GM18526 (cell line): ENCODE data around the gene STOML1.
A peak's percentile ranks its signal among the peaks of the same experiment; 100 is the strongest.

Experiments used
- POLR2A ChIP-seq: IDR thresholded peaks from 3 replicates; pipeline ENCODE4 v1.6.1; 2011; ENCODE audit not compliant: insufficient read length; ENCODE audit errors: extremely low read depth

STOML1 gene

DNA sequence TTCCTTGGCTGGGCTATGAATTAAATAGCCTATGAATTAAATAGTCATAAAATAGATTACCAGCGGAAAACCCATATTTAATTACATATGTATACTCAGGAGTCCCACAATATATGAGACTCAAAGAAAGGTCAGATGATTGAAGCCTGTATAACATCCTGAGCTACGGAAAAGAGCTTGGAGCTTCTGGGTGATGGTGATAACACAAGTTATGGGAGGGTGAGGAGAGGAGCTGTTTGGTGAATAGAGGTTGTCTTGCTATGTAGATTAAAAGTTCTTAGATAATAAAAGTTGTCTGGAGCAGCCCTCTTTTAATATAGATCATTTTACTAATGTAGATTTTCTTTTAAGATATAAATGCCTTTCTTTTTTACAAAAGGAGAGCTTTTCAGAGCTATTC lies 4.2 kb upstream of the STOML1 start:
- no peak for TF ChIP-seq POLR2A

- TF ChIP-seq POLR2A = peak; percentile 24
Observed at GRCh38 chr15:73994912-73995622, 3.0 kb upstream of the STOML1 start.

DNA sequence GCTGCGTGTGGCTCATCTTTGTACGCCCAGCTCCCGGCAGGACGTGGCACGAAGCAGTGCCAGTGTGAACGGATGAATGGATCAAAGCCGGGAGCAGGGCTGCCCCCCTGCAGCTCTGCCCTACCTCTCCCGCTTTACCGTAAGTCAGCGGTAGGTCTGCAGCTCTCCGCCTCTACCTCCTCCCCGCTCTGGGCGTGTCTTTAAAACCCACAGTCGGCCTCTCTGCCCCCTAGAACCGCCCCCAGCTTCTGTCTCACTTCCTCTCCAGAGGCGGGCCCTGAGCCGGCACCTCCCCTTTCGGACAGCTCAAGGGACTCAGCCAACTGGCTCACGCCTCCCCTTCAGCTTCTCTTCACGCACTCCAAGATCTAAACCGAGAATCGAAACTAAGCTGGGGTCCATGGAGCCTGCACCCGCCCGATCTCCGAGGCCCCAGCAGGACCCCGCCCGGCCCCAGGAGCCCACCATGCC lies 2.4 kb upstream of the STOML1 start, which contains the start of gene PML:
Gene PML, plus strand, starts transcription at position 304 of the 471 bp plus-strand sequence. Its CDS starts 97 bp downstream, at position 401.
- TF ChIP-seq POLR2A = peak; percentile 60

- TF ChIP-seq POLR2A = no peak
Observed at GRCh38 chr15:73993211-73993994, 1.3 kb upstream of the STOML1 start.

DNA sequence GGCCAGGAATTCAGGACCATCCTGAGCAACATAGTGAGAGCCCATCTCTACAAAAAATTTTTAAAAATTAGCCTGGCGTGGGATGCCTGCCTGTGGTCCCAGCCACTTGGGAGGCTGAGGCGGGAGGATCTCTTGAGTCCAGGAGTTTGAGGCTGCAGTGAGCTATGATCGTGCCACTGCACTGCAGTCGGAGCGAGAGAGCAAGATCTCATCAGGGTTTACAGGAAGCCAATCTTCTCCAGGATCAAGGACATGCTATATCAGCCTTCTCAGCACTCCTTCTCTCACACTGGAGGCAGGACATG lies 451 bp upstream of the STOML1 start:
- no peak for TF ChIP-seq POLR2A

GRCh38 chr15:73991260-73991659 lies 835 bp downstream of the STOML1 start:
- TF ChIP-seq POLR2A = no peak

DNA sequence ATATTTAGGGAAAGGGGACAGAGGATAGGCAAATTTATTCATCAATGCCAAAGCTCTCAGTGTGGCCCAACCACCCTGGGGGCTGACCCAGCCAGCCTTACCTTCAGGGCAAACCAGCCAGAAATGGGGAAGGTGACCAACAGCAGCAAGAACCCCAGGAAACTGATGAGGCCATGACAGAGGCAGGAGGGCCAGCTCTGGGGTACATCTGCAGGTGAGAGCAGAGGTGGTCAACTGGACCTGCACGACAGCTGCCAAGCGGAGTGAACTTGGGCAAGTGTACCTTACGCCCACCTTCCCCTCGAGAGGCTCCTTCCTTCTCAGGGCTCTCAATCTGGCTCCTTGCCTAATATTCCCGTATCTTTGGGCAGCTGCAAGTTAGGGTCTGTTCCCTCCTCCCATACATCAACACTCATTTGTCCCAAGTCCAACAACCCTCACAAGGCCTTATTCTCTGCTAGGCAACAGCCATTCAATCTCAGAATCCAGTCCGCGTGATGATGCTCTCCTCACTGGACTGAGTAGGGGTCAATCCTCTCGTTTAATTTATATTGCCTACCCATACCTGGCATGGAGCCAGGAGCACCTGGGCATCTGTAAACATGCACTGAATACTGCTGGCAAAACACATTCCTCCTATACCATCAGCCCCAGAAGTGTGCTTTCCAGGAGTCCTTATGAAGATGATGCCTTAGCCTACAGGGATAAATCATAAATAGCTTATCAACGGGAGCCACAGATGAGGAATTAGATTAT lies 1.7 kb downstream of the STOML1 start:
- no peak for TF ChIP-seq POLR2A

DNA sequence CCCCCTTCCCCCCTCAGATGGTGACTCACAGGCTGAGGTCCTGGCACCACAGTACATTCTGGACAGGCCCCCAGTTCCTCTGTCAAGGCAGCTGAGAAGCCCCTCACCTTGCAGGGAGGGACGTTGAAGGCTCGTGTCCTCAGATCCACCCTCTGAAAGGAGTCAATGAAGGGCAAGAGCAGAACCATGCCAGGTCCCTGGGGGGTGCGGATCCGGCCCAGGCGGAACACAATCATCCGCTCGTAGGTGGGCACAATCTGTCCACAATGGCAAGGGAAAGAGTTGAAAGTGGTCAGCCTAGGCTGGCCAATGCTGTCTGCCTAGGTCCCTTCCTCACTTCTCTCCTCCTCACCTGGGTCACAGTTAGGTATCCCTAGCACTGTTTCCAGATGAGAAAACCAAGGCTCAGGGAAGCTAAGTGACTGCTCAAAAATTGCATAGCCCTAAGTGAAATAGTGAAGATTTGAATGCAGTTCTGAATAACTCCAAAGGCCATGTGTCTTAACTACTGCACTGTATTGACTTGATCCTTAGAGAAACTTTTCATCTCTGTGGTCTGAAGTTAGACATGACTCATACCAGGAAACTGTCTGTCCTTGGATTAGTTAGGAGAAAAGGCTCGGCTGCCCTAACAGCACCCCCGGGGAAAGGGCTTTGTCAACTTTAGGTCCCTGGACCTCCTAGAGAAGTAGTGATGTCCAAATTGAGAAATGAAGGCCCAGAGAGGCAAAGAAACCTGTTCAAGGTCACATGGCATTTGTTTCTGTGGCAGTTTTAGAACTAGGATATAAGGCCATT lies 2.9 kb downstream of the STOML1 start:
- no peak for TF ChIP-seq POLR2A

- TF ChIP-seq POLR2A = no peak
Observed at GRCh38 chr15:73988445-73988969, 3.6 kb downstream of the STOML1 start.

- TF ChIP-seq POLR2A = peak; percentile 13
Observed at GRCh38 chr15:73987681-73988444, 4.2 kb downstream of the STOML1 start.

DNA sequence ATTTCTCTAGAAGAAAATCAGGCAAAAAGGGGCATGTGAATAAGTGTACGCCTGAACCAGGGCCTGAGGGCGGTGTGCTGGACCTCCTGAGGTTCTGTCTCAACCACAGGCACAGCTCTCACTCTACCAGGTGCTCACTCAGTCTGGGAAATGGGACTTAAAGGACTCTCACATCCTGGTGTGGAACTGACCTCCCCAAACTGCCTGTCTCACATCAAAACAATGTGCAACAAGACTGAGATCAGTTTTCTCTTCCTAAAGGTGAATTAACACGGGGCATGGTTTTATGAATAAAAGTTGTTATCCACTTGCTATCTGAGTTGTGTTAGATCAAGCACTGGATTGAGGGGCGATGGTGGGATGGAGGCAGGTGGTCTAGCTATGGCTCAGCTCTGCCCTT lies 4.8 kb downstream of the STOML1 start:
- TF ChIP-seq POLR2A = no peak

DNA sequence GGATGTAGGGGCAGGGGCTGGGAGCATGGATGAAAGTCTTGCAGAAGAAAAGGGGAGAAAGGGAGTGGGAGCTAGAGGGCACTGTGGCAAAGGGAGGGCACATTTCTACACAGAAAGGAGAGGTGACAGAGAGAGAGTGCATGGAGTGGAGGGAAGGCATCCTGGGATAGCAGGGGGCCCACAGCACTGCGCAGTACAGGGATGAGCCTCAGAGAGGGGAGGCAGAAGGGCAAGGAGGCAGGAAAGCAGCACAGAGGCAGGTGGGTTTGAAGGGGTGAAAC lies 5.4 kb downstream of the STOML1 start:
- no peak for TF ChIP-seq POLR2A

DNA sequence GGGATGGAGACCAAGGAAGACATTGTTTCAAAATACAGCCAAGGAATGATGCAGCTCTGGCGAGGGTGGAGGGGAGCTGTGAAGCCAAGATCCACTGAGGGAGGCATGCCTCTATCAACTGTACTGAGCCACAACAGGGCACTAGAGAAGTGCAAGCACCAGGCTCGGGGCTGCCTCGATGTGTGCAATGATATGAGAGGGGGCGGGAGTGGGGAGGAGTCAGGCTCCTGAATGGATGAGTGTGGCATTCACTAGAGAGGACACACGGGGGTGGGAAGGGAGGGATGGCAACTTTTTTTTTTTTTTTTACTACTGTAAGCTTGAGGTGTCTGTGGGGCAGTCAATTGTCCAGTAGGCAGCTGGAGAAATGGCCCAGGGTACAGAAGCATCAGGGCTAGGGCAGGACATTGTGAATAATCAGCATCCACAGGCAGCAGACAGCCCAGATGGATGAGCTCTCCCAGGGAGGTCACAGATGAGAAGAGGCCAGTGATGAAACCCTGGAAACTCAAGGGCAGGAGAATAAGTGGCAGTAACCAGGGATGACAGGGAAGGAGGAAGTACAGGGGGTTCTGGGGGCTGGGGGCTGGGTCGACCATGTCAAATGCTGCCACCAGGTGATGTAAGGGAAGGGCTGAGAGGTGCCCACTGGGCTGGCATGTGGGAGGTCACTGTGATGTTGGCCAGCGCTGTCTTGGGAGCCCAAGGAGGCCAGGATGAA lies 5.9 kb downstream of the STOML1 start:
- no peak for TF ChIP-seq POLR2A
